H1 (cell line): ENCODE results near the gene ARMC3. TPM values are rescaled to one million over a fixed set of nuclear protein-coding genes. Genes with fewer than 3 reads are reported as not detected.

Source experiments
- CTCF ChIA-PET: fragments of 300-600 bp; sonication (Branson Sonifier 250); formaldehyde crosslinking; loops from one replicate; lab custom pipeline; 2021; ENCODE audit not compliant: partially characterized antibody; lab: Charles Lee
- POLR2A ChIA-PET: fragments of 300-600 bp; sonication (Branson Sonifier 250); formaldehyde crosslinking; loops from one replicate; lab custom pipeline; 2021; ENCODE audit warnings: inconsistent platforms; ENCODE audit not compliant: partially characterized antibody; lab: Charles Lee
- DNase-seq, 2 experiments: peaks; one replicate each; pipeline versions ENCODE4 v3.0.0 to v3.0.0-alpha.2; 2010 to 2022; ENCODE audit warnings: low spot score in 2 of 2, low read depth in 1 of 2, mixed read lengths in 1 of 2
- FAIRE-seq: peaks from 2 replicates; lab custom pipeline; 2011; peaks lifted over from hg19 to GRCh38; lab: Jason Lieb, UNC
- H2AFZ ChIP-seq: 2 replicates; pipeline ENCODE4 v1.8.1; 2012; ENCODE audit warnings: low read length, inconsistent platforms
- H2AK5ac ChIP-seq: 2 replicates; pipeline ENCODE4 v1.6.1; 2013; ENCODE audit warnings: low read depth, low read length
- H2BK120ac ChIP-seq: replicated peaks from 2 replicates; pipeline ENCODE3; 2013; ENCODE audit warnings: low read depth, low read length, inconsistent platforms
- H2BK12ac ChIP-seq: 2 replicates; pipeline ENCODE4 v1.6.1; 2013; ENCODE audit warnings: low read depth, low read length
- H2BK15ac ChIP-seq: 2 replicates; pipeline ENCODE4 v1.6.1; 2013; ENCODE audit warnings: low read length
- H2BK20ac ChIP-seq: 2 replicates; pipeline ENCODE4 v1.6.1; 2013; ENCODE audit warnings: low read length
- H2BK5ac ChIP-seq: 2 replicates; pipeline ENCODE4 v1.6.1; 2013; ENCODE audit warnings: low read depth, low read length
- H3K14ac ChIP-seq: 2 replicates; pipeline ENCODE4 v1.6.1; 2013; ENCODE audit warnings: inconsistent platforms; ENCODE audit not compliant: insufficient read length
- H3K18ac ChIP-seq: 2 replicates; pipeline ENCODE4 v1.6.1; 2013; ENCODE audit warnings: low read length; ENCODE audit errors: extremely low read depth
- H3K23ac ChIP-seq: 2 replicates; pipeline ENCODE4 v1.6.1; 2013; ENCODE audit warnings: inconsistent platforms; ENCODE audit not compliant: insufficient read length
- H3K23me2 ChIP-seq: 2 replicates; pipeline ENCODE4 v1.6.1; 2013; ENCODE audit warnings: low read depth, low read length
- H3K27ac ChIP-seq: 2 replicates; pipeline ENCODE4 v1.6.1; 2011; ENCODE audit warnings: low read depth, low read length, inconsistent platforms
- H3K27me3 ChIP-seq, 4 experiments: replicated peaks in 1 of 4; 1 replicate in 1 of 4; 2 replicates in 3 of 4; pipeline versions ENCODE4 v1.6.1 to v1.8.1; 2011 to 2013; ENCODE audit warnings: low read length in 3 of 4, mild to moderate bottlenecking in 3 of 4, inconsistent platforms in 2 of 4, mixed read lengths in 2 of 4, moderate library complexity in 1 of 4; ENCODE audit not compliant: control insufficient read depth in 3 of 4, insufficient read depth in 3 of 4; ENCODE audit errors: extremely low read depth in 1 of 4
- H3K36me3 ChIP-seq, 4 experiments: 2 replicates each; pipeline versions ENCODE4 v1.6.1 to v1.8.1; 2011 to 2013; ENCODE audit warnings: mild to moderate bottlenecking in 4 of 4, low read length in 3 of 4, moderate library complexity in 2 of 4, control low read depth in 1 of 4, inconsistent platforms in 1 of 4; ENCODE audit not compliant: insufficient read depth in 4 of 4, control insufficient read depth in 2 of 4
- H3K4ac ChIP-seq: replicated peaks from 2 replicates; pipeline ENCODE3; 2013; ENCODE audit warnings: low read length, low read depth, mixed read lengths, inconsistent platforms; ENCODE audit not compliant: insufficient read length
- H3K4me1 ChIP-seq, 4 experiments: replicated peaks in 1 of 4; 1 replicate in 1 of 4; 2 replicates in 3 of 4; pipeline versions ENCODE4 v1.6.1 to v1.8.1; 2011 to 2013; ENCODE audit warnings: low read length in 3 of 4, inconsistent platforms in 2 of 4, mixed read lengths in 1 of 4; ENCODE audit not compliant: insufficient read depth in 4 of 4, control insufficient read depth in 3 of 4
- H3K4me2 ChIP-seq, 2 experiments: 2 replicates each; pipeline versions ENCODE4 v1.6.1 to v1.8.1; 2011 to 2013; ENCODE audit warnings: low read depth in 2 of 2, low read length in 2 of 2, control low read depth in 1 of 2, inconsistent platforms in 1 of 2, mild to moderate bottlenecking in 1 of 2; ENCODE audit not compliant: insufficient read depth in 1 of 2
- H3K4me3 ChIP-seq, 4 experiments: fragments of 200-600, 300-600 bp in 1 of 4; sonication (generic), shearing (Covaris generic), sonication (Bioruptor Twin) in 1 of 4; 2 replicates each; pipeline versions ENCODE4 v1.5.1 to v1.8.1; 2011 to 2016; ENCODE audit warnings: low read length in 4 of 4, low read depth in 3 of 4, control low read depth in 2 of 4, inconsistent platforms in 2 of 4, mild to moderate bottlenecking in 2 of 4, mixed read lengths in 1 of 4, moderate library complexity in 1 of 4; ENCODE audit not compliant: insufficient read depth in 2 of 4; ENCODE audit errors: extremely low read depth in 1 of 4
- H3K56ac ChIP-seq: replicated peaks from 2 replicates; pipeline ENCODE3; 2013; ENCODE audit warnings: low read depth, mild to moderate bottlenecking, mixed read lengths, low read length, inconsistent platforms; ENCODE audit not compliant: insufficient read length
- H3K79me1 ChIP-seq: 2 replicates; pipeline ENCODE4 v1.6.1; 2013; ENCODE audit warnings: low read depth, low read length, control low read depth
- H3K79me2 ChIP-seq, 2 experiments: 2 replicates each; pipeline versions ENCODE4 v1.6.1 to v1.8.1; 2012 to 2013; ENCODE audit warnings: low read length in 2 of 2, mild to moderate bottlenecking in 2 of 2, inconsistent platforms in 1 of 2; ENCODE audit not compliant: insufficient read depth in 2 of 2, control insufficient read depth in 1 of 2
- H3K9ac ChIP-seq, 4 experiments: replicated peaks in 1 of 4; 1 replicate in 1 of 4; 2 replicates in 3 of 4; pipeline versions ENCODE4 v1.6.1 to v1.8.1; 2011 to 2013; ENCODE audit warnings: low read depth in 3 of 4, low read length in 3 of 4, control low read depth in 2 of 4, mild to moderate bottlenecking in 2 of 4, moderate library complexity in 2 of 4, inconsistent platforms in 1 of 4; ENCODE audit errors: extremely low read depth in 1 of 4
- H3K9me3 ChIP-seq, 2 experiments: 2 replicates each; pipeline versions ENCODE4 v1.6.1 to v1.8.1; 2012 to 2013; ENCODE audit warnings: mild to moderate bottlenecking in 2 of 2, moderate library complexity in 2 of 2, control low read depth in 1 of 2, inconsistent platforms in 1 of 2, low read depth in 1 of 2, low read length in 1 of 2, mixed read lengths in 1 of 2; ENCODE audit not compliant: insufficient read depth in 2 of 2
- H4K20me1 ChIP-seq, 2 experiments: replicated peaks in 1 of 2; 2 replicates each; pipeline versions ENCODE3 to v1.8.1; 2011 to 2013; ENCODE audit warnings: inconsistent platforms in 2 of 2, low read length in 2 of 2, mild to moderate bottlenecking in 1 of 2; ENCODE audit not compliant: insufficient read depth in 2 of 2, control insufficient read depth in 1 of 2
- H4K5ac ChIP-seq: 2 replicates; pipeline ENCODE4 v1.6.1; 2013; ENCODE audit warnings: low read length, low read depth, mixed read lengths, inconsistent platforms; ENCODE audit not compliant: insufficient read length
- H4K8ac ChIP-seq: 2 replicates; pipeline ENCODE4 v1.8.0; 2013; ENCODE audit warnings: mild to moderate bottlenecking, moderate library complexity, low read length, inconsistent platforms; ENCODE audit not compliant: insufficient read depth; ENCODE audit errors: extremely low read depth
- H4K91ac ChIP-seq: replicated peaks from 2 replicates; pipeline ENCODE3; 2013; ENCODE audit warnings: low read length, mixed read lengths, inconsistent platforms; ENCODE audit not compliant: insufficient read length
- GABPA ChIP-seq: IDR thresholded peaks from 2 replicates; pipeline ENCODE4 v1.6.1; 2011; ENCODE audit warnings: mild to moderate bottlenecking, low read length, moderate library complexity, borderline replicate concordance; ENCODE audit not compliant: insufficient read depth
- GTF2F1 ChIP-seq: IDR thresholded peaks from 2 replicates; pipeline ENCODE4 v1.6.1; 2012; ENCODE audit warnings: low read depth, low read length, improper control_type of control experiment, borderline replicate concordance
- KDM4A ChIP-seq: IDR thresholded peaks from one replicate; pipeline ENCODE4 v1.7.1; 2012; ENCODE audit warnings: low read depth, mild to moderate bottlenecking, moderate library complexity, low read length, inconsistent platforms; ENCODE audit not compliant: severe bottlenecking
- NANOG ChIP-seq: IDR thresholded peaks from 2 replicates; pipeline ENCODE4 v1.6.1; 2011; ENCODE audit warnings: low read length, low read depth, mild to moderate bottlenecking, inconsistent platforms; ENCODE audit not compliant: insufficient read depth, poor library complexity, severe bottlenecking
- NRF1 ChIP-seq: IDR thresholded peaks from 2 replicates; pipeline ENCODE4 v1.6.1; 2011; ENCODE audit warnings: mild to moderate bottlenecking, low read depth, low read length, improper control_type of control experiment
- RAD21 ChIP-seq, 2 experiments: IDR thresholded peaks in 1 of 2; conservative IDR thresholded peaks in 1 of 2; 2 replicates each; pipeline ENCODE4 v1.6.1; 2011; ENCODE audit warnings: low read depth in 2 of 2, low read length in 2 of 2, improper control_type of control experiment in 1 of 2, inconsistent platforms in 1 of 2, mild to moderate bottlenecking in 1 of 2, moderate library complexity in 1 of 2
- RBBP5 ChIP-seq: IDR thresholded peaks from 2 replicates; pipeline ENCODE4 v1.7.1; 2012; ENCODE audit warnings: low read depth, mild to moderate bottlenecking, inconsistent platforms, low read length, moderate library complexity, borderline replicate concordance
- SIN3A ChIP-seq, 2 experiments: IDR thresholded peaks in 1 of 2; conservative IDR thresholded peaks in 1 of 2; 2 replicates each; pipeline ENCODE4 v1.6.1; 2011 to 2012; ENCODE audit warnings: low read length in 2 of 2, improper control_type of control experiment in 1 of 2, low read depth in 1 of 2, mild to moderate bottlenecking in 1 of 2
- SIRT6 ChIP-seq: IDR thresholded peaks from one replicate; pipeline ENCODE4 v1.7.1; 2012; ENCODE audit warnings: low read length, inconsistent platforms
- TAF1 ChIP-seq: IDR thresholded peaks from 2 replicates; pipeline ENCODE4 v1.6.1; 2011; ENCODE audit warnings: mild to moderate bottlenecking, low read depth, low read length
- WGBS, 2 experiments: shearing (Covaris generic) in 1 of 2; methylation state at CpG; one replicate each; pipeline versions ENCODE4 v1.1.6 to v1.1.7; 2013 to 2015; ENCODE audit warnings: low lambda C conversion rate in 2 of 2, mixed read lengths in 2 of 2, inconsistent platforms in 1 of 2, low coverage in 1 of 2, missing lambda C conversion rate in 1 of 2; ENCODE audit not compliant: insufficient replicate concordance in 2 of 2, insufficient coverage in 1 of 2, insufficient read length in 1 of 2; ENCODE audit errors: extremely low coverage in 1 of 2, missing lambda C conversion rate in 1 of 2; 5-methylcytosine and 5-hydroxymethylcytosine counted together
- polyA plus RNA-seq, 7 experiments: library from polyadenylated mRNA; depleted of rRNA in 3 of 7; stranded (reverse) in 5 of 7; unstranded in 2 of 7; fragments of >200 nt in 5 of 7; fragments of 200-250 nt in 2 of 7; gene quantifications; 1 replicate in 5 of 7; 2 replicates in 1 of 7; 4 replicates in 1 of 7; pipeline versions ENCODE4 v1.2.1 to v1.2.3, GENCODE V29; 2011 to 2013; ENCODE audit warnings: missing spikeins in 2 of 7, mixed read lengths in 2 of 7
- total RNA-seq: library from RNA; stranded (reverse); fragmentation: NEBNext Ultra II Directional; extraction: Animal tissue kit (Norgen Biotek cat#: 25700); gene quantifications from 2 replicates; pipeline ENCODE4 v1.2.1, GENCODE V29; 2021
- TF ChIP-seq, protein P1 (sequence below): IDR thresholded peaks from 2 replicates; pipeline ENCODE4 v1.6.1; 2012; ENCODE audit warnings: low read length, inconsistent platforms

Gene ARMC3
- total and polyA plus RNA-seq, 2 of the 8 experiments (the other 6 are each of a cell fraction or from before 2014, with no cell fraction given), result 0.15 TPM

DNA sequence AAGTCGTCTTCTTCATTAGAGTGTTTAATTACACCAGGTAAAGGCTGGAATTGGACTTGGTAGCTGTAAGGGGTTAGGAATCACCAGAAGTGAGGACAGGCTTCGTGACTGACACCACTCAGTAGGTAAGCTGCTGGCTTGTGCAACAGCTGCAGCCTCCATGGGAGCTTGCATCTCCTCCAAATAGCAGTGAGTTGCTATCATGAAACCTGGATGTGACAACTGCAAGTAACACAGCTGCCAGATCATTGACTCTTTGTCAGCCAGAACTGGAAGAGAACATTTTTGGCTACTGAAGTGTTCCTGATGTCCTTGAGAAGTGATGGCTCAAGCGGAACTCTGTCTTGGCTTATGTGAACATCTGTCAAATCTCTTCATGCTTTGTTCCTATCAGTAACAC, 103.5 kb downstream of the ARMC3 start:
- H3K9ac ChIP-seq, result no peak overlapping the region
- peak; percentile 7 for FAIRE-seq
- 71% methylated on average over 3 of the region's 3 CpGs; no CpG with 5 or more reads in 1 of the 2 experiments for WGBS, 2 experiments
- no peaks in the 10 kb centered on the region for H3K79me1 ChIP-seq
- no peak overlapping the region for H4K8ac ChIP-seq
- ChIA-PET CTCF (interaction anchor here (1.2 kb wide), 1 partner anchor 9 kb away, joined by 3 read pairs; no protein-coding TSS in a partner anchor), POLR2A (no interaction called here)
- DNase-seq, result no peak
- no peak overlapping the region for H3K14ac ChIP-seq
- H3K27ac ChIP-seq, result no peak overlapping the region
- H3K4me1 ChIP-seq, result no peaks in the 10 kb centered on the region
- no peak overlapping the region for H2BK20ac ChIP-seq
- H2AK5ac ChIP-seq, result no peak overlapping the region
- H4K5ac ChIP-seq, result no peak overlapping the region
- no peaks in the 10 kb centered on the region for H4K20me1 ChIP-seq
- H3K27me3 ChIP-seq, result no peaks in the 10 kb centered on the region
- no peak overlapping the region for H3K56ac ChIP-seq
- 0 out of 2 replicates have a peak overlapping the region, but pooled peaks have one; percentile 6 for H2AFZ ChIP-seq
- H3K4me2 ChIP-seq, result no peak overlapping the region
- no peak overlapping the region for H3K4ac ChIP-seq
- no peaks in the 10 kb centered on the region for H3K23me2 ChIP-seq
- no peak overlapping the region for H3K23ac ChIP-seq
- H3K18ac ChIP-seq, result no peak overlapping the region
- H3K36me3 ChIP-seq, result no peaks in the 10 kb centered on the region
- H3K4me3 ChIP-seq, result no peak overlapping the region
- no peak overlapping the region for H2BK12ac ChIP-seq
- no peaks in the 10 kb centered on the region for H3K9me3 ChIP-seq
- no peak overlapping the region for H4K91ac ChIP-seq
- H3K79me2 ChIP-seq, result no peaks in the 10 kb centered on the region
- no peak overlapping the region for H2BK5ac ChIP-seq
- no peak overlapping the region for H2BK120ac ChIP-seq
- H2BK15ac ChIP-seq, result no peak overlapping the region
- TF ChIP-seq SIRT6, result no peak
- no peak for TF ChIP-seq RAD21 (IDR thresholded peaks at IDR 0.05 in 1 of 2, conservative IDR thresholded peaks at IDR 0.05 in 1 of 2; ENCODE audit: low read depth in 2 of 2, low read length in 2 of 2)
- no peak for TF ChIP-seq RBBP5
- no peak for TF ChIP-seq NANOG
- no peak for TF ChIP-seq GABPA
- TF ChIP-seq, protein P1, sequence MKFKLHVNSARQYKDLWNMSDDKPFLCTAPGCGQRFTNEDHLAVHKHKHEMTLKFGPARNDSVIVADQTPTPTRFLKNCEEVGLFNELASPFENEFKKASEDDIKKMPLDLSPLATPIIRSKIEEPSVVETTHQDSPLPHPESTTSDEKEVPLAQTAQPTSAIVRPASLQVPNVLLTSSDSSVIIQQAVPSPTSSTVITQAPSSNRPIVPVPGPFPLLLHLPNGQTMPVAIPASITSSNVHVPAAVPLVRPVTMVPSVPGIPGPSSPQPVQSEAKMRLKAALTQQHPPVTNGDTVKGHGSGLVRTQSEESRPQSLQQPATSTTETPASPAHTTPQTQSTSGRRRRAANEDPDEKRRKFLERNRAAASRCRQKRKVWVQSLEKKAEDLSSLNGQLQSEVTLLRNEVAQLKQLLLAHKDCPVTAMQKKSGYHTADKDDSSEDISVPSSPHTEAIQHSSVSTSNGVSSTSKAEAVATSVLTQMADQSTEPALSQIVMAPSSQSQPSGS, result no peak
- TF ChIP-seq TAF1, result no peak
- TF ChIP-seq NRF1, result no peak
- TF ChIP-seq SIN3A (conservative IDR thresholded peaks at IDR 0.05 in 1 of 2, IDR thresholded peaks at IDR 0.05 in 1 of 2; ENCODE audit: low read depth in 1 of 2, low read length in 2 of 2), result no peak
- no peak for TF ChIP-seq GTF2F1
- no peak for TF ChIP-seq KDM4A
